HEK293 (cell line): ENCODE results near the gene KSR1.

Experiments
- CTCF ChIP-seq: fragments of 450-650 bp; formaldehyde crosslinking; IDR thresholded peaks from 2 replicates; pipeline ENCODE4 v1.5.1; 2016; ENCODE audit warnings: missing biosample characterization, missing genetic modification characterization
- ZNF133 ChIP-seq: fragments of 450-650 bp; formaldehyde crosslinking; IDR thresholded peaks from 2 replicates; pipeline ENCODE4 v1.5.1; 2016; ENCODE audit warnings: missing biosample characterization, missing genetic modification characterization
- ZNF175 ChIP-seq: fragments of 450-650 bp; formaldehyde crosslinking; IDR thresholded peaks from 2 replicates; pipeline ENCODE4 v1.5.1; 2016; ENCODE audit warnings: missing biosample characterization, missing genetic modification characterization
- ZNF473 ChIP-seq: fragments of 450-650 bp; formaldehyde crosslinking; IDR thresholded peaks from 2 replicates; pipeline ENCODE4 v1.5.1; 2017; ENCODE audit warnings: missing biosample characterization, missing genetic modification characterization
- ZNF560 ChIP-seq: fragments of 450-650 bp; formaldehyde crosslinking; IDR thresholded peaks from 2 replicates; pipeline ENCODE4 v1.5.1; 2017; ENCODE audit warnings: missing biosample characterization, missing genetic modification characterization, borderline replicate concordance
- ZNF707 ChIP-seq: fragments of 450-650 bp; formaldehyde crosslinking; IDR thresholded peaks from 2 replicates; pipeline ENCODE4 v1.5.1; 2016; ENCODE audit warnings: missing biosample characterization, missing genetic modification characterization
- ZNF76 ChIP-seq: fragments of 450-650 bp; formaldehyde crosslinking; IDR thresholded peaks from 2 replicates; pipeline ENCODE4; 2016; ENCODE audit warnings: low read depth, missing biosample characterization, missing genetic modification characterization, borderline replicate concordance

GRCh38 chr17:27547301-27547683 is 91.0 kb downstream of the KSR1 start:
- no peak for TF ChIP-seq ZNF133 (tag by site-specific recombination)
- no peak for TF ChIP-seq CTCF (tag by site-specific recombination)
- TF ChIP-seq ZNF473: no peak
- no peak for TF ChIP-seq ZNF76
- no peak for TF ChIP-seq ZNF560 (tag by site-specific recombination)
- TF ChIP-seq ZNF707 (tag by site-specific recombination): no peak
- TF ChIP-seq ZNF175 (tag by site-specific recombination): no peak
